Mesenchymal stem cell (in vitro differentiated cells and primary cell): ENCODE measurements around the gene MBOAT7.

Experiments used
- DNase-seq: peaks from one replicate; pipeline ENCODE4 v3.0.0-alpha.2; 2013
- H2AFZ ChIP-seq: one replicate; pipeline ENCODE4 v1.6.1; 2013; ENCODE audit warnings: low read depth, mild to moderate bottlenecking, control low read depth, inconsistent platforms, low read length, moderate library complexity
- H2AK5ac ChIP-seq: 2 replicates; pipeline ENCODE4 v1.6.1; 2013; ENCODE audit warnings: low read length, moderate library complexity, mild to moderate bottlenecking, inconsistent platforms; ENCODE audit not compliant: severe bottlenecking
- H2BK120ac ChIP-seq: one replicate; pipeline ENCODE4 v1.6.1; 2013; ENCODE audit warnings: low read depth, mild to moderate bottlenecking, inconsistent platforms, low read length, moderate library complexity
- H2BK12ac ChIP-seq, 2 experiments: one replicate each; pipeline ENCODE4 v1.6.1; 2013; ENCODE audit warnings: inconsistent platforms in 2 of 2, low read length in 2 of 2, mild to moderate bottlenecking in 2 of 2, moderate library complexity in 2 of 2, control low read depth in 1 of 2
- H2BK15ac ChIP-seq: one replicate; pipeline ENCODE4 v1.6.1; 2013; ENCODE audit warnings: mild to moderate bottlenecking, low read depth, inconsistent platforms; ENCODE audit not compliant: poor library complexity, severe bottlenecking
- H2BK5ac ChIP-seq: 2 replicates; pipeline ENCODE4 v1.6.1; 2013; ENCODE audit warnings: low read depth, mild to moderate bottlenecking, low read length, control low read depth, inconsistent platforms; ENCODE audit not compliant: poor library complexity, severe bottlenecking
- H3K14ac ChIP-seq, 2 experiments: one replicate each; pipeline ENCODE4 v1.6.1; 2013; ENCODE audit warnings: inconsistent platforms in 2 of 2, low read length in 2 of 2, control low read depth in 1 of 2, mild to moderate bottlenecking in 1 of 2, moderate library complexity in 1 of 2
- H3K18ac ChIP-seq, 2 experiments: one replicate each; pipeline ENCODE4 v1.6.1; 2013; ENCODE audit warnings: inconsistent platforms in 2 of 2, low read length in 2 of 2, control low read depth in 1 of 2, low read depth in 1 of 2, mild to moderate bottlenecking in 1 of 2
- H3K23ac ChIP-seq, 2 experiments: one replicate each; pipeline ENCODE4 v1.6.1; 2013; ENCODE audit warnings: inconsistent platforms in 2 of 2, low read length in 2 of 2, mild to moderate bottlenecking in 2 of 2, moderate library complexity in 2 of 2, control low read depth in 1 of 2
- H3K27ac ChIP-seq: 2 replicates; pipeline ENCODE4 v1.5.1; 2013; ENCODE audit warnings: mild to moderate bottlenecking, moderate library complexity, low read length, control low read depth, inconsistent platforms; ENCODE audit not compliant: poor library complexity, severe bottlenecking
- H3K27me3 ChIP-seq, 2 experiments: 2 replicates each; pipeline versions ENCODE4 v1.6.1 to v1.7.0; 2013; ENCODE audit warnings: low read length in 2 of 2, mild to moderate bottlenecking in 2 of 2, moderate library complexity in 2 of 2, control low read depth in 1 of 2, inconsistent platforms in 1 of 2; ENCODE audit not compliant: control insufficient read depth in 1 of 2, insufficient read depth in 1 of 2
- H3K36me3 ChIP-seq, 2 experiments: 2 replicates each; pipeline versions ENCODE4 v1.6.1 to v1.7.0; 2013; ENCODE audit warnings: low read length in 2 of 2, control low read depth in 1 of 2, inconsistent platforms in 1 of 2, low read depth in 1 of 2, mild to moderate bottlenecking in 1 of 2; ENCODE audit not compliant: insufficient read depth in 2 of 2, control insufficient read depth in 1 of 2
- H3K4ac ChIP-seq, 2 experiments: one replicate each; pipeline ENCODE4 v1.6.1; 2013; ENCODE audit warnings: inconsistent platforms in 2 of 2, low read length in 2 of 2, mild to moderate bottlenecking in 2 of 2, moderate library complexity in 2 of 2, control low read depth in 1 of 2, low read depth in 1 of 2
- H3K4me1 ChIP-seq: 2 replicates; pipeline ENCODE4 v1.6.1; 2013; ENCODE audit warnings: low read depth, low read length, control low read depth; ENCODE audit not compliant: control insufficient read depth, insufficient read depth
- H3K4me2 ChIP-seq: 2 replicates; pipeline ENCODE4 v1.6.1; 2013; ENCODE audit warnings: low read length, mild to moderate bottlenecking, inconsistent platforms; ENCODE audit not compliant: poor library complexity, severe bottlenecking
- H3K4me3 ChIP-seq, 2 experiments: 2 replicates each; pipeline versions ENCODE4 v1.5.1 to v1.7.0; 2013; ENCODE audit warnings: low read length in 2 of 2, mild to moderate bottlenecking in 2 of 2, control low read depth in 1 of 2, low read depth in 1 of 2; ENCODE audit not compliant: insufficient read depth in 1 of 2
- H3K79me1 ChIP-seq: replicated peaks from 2 replicates; pipeline ENCODE4 v1.6.1; 2013; ENCODE audit warnings: mild to moderate bottlenecking, control low read depth, low read length, inconsistent platforms; ENCODE audit not compliant: poor library complexity, severe bottlenecking
- H3K9ac ChIP-seq: 2 replicates; pipeline ENCODE4 v1.7.0; 2013; ENCODE audit warnings: mild to moderate bottlenecking, low read length, moderate library complexity
- H3K9me3 ChIP-seq: 2 replicates; pipeline ENCODE4 v1.7.0; 2013; ENCODE audit warnings: mild to moderate bottlenecking, low read length; ENCODE audit not compliant: control insufficient read depth
- H4K8ac ChIP-seq: one replicate; pipeline ENCODE4 v1.6.1; 2013; ENCODE audit warnings: inconsistent platforms, mild to moderate bottlenecking, low read length, moderate library complexity
- H4K91ac ChIP-seq: one replicate; pipeline ENCODE4 v1.6.1; 2013; ENCODE audit warnings: mild to moderate bottlenecking, low read length, inconsistent platforms
- WGBS: methylation state at CpG from one replicate; pipeline ENCODE4 v1.1.7; 2013; ENCODE audit warnings: mixed read lengths; 5-methylcytosine and 5-hydroxymethylcytosine counted together

MBOAT7 gene

DNA sequence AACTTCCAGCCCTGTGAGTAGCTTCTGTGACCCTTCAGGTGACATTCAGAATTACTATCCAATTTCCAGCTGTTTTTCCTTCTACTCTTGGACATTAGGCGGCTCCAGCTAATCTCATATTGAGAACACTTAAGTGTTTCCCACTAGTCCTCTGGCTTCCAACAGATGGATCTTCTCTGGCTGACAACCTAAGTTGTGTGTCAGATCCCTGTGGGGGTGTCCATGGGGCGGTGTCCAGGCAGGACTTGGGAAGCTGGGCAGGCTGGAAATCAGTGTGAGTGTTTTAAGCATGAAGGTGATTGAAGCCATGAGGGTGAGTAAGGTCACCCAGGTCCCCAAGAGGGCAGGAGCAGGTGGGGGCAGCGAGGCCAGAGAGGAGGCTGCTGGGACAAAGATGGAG, 41.7 kb downstream of the MBOAT7 start:
- no peak overlapping the region for H3K4ac ChIP-seq
- H3K4me2 ChIP-seq = no peak overlapping the region
- no peak overlapping the region for H2AK5ac ChIP-seq
- no peak overlapping the region for H2BK120ac ChIP-seq
- H3K27ac ChIP-seq = no peak overlapping the region
- H3K9ac ChIP-seq = peak overlapping the region; percentile 36
- no peak overlapping the region for H3K4me3 ChIP-seq
- peaks cover 6% of the 10 kb centered on the region for H3K4me1 ChIP-seq
- no peak overlapping the region for H3K18ac ChIP-seq
- H3K79me1 ChIP-seq = peaks cover 62% of the 10 kb centered on the region
- H4K91ac ChIP-seq = no peak overlapping the region
- H2BK12ac ChIP-seq = no peak overlapping the region
- H3K23ac ChIP-seq = no peak overlapping the region
- H3K27me3 ChIP-seq = no peaks in the 10 kb centered on the region
- peak; percentile 53 for DNase-seq
- H3K36me3 ChIP-seq = peaks cover 93 to 98% of the 10 kb centered on the region in 2 experiments
- H4K8ac ChIP-seq = no peak overlapping the region
- H2BK15ac ChIP-seq = no peak overlapping the region
- 73% methylated on average over 2 of the region's 3 CpGs for WGBS
- H3K14ac ChIP-seq = no peak overlapping the region
- no peak overlapping the region for H2BK5ac ChIP-seq
- no peaks in the 10 kb centered on the region for H3K9me3 ChIP-seq
- H2AFZ ChIP-seq = no peak overlapping the region

DNA sequence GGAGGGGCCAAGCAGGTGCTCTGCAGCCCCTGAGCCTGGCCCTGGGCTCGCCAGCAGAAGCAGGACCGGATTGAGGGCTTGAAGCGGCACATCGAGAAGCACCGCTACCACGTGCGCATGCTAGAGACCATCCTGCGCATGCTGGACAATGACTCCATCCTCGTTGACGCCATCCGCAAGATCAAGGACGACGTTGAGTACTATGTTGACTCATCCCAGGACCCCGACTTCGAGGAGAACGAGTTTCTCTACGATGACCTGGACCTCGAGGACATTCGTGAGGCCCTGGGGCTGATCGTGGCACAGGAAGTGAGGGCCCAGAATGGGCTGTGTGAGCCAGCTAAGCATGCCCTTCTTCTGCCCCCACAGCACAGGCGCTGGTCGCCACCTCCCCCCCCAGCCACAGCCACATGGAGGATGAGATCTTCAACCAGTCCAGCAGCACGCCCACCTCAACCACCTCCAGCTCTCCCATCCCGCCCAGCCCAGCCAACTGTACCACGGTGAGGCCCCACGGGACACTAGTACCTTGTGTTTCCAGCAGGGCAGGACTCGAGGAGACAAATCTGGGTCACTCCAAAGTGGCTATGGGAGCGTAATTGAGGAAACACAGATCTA, 43.7 kb downstream of the MBOAT7 start:
- 97% methylated on average over 28 of the region's 28 CpGs for WGBS

DNA sequence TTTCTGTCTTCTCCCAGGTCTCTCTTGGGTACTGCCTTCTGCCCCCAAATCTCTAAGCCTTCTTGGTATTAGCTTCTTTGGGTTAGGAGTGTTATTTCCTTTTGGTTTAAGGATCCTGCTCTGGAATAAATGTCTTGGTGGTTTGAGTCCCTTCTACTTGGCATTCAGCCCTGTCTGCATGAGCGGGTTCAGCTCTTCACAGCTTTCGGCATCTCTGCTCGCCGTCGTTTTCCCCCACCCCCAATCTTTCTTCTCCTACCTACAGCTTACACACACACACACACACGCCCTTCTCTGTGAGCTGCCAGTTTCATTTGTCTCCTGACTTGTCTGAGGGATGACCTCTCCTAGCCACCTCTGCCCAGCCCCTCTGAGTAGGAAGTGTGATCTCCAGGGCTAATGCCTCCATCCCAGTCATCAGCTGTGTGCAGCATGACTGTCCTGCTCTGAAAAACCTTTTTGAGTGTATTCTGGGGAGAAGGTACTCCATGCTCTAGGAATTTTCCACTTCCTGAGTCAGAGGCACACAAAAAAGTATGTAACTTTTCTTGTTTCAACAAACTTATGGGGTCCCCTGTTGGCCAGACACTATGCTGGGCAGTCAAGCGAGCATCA, 47.1 kb downstream of the MBOAT7 start:
- no peak overlapping the region for H2AFZ ChIP-seq
- H3K18ac ChIP-seq = no peak overlapping the region
- H3K4ac ChIP-seq = no peak overlapping the region
- H3K4me1 ChIP-seq = peaks cover 35% of the 10 kb centered on the region
- H2AK5ac ChIP-seq = no peak overlapping the region
- H4K91ac ChIP-seq = no peak overlapping the region
- H2BK15ac ChIP-seq = no peak overlapping the region
- H2BK120ac ChIP-seq = no peak overlapping the region
- no peak overlapping the region for H2BK5ac ChIP-seq
- H2BK12ac ChIP-seq = no peak overlapping the region
- no peak overlapping the region for H3K23ac ChIP-seq
- no peak overlapping the region for H3K4me3 ChIP-seq
- H3K79me1 ChIP-seq = peaks cover 36% of the 10 kb centered on the region
- no peaks in the 10 kb centered on the region for H3K27me3 ChIP-seq
- H3K27ac ChIP-seq = peak overlapping the region; percentile 35
- 89% methylated on average over 7 of the region's 7 CpGs for whole genome bisulfite sequencing
- peak overlapping the region; percentile 65 for H3K9ac ChIP-seq
- peak overlapping the region; percentile 4 for H3K4me2 ChIP-seq
- no peak overlapping the region for H3K14ac ChIP-seq
- no peak overlapping the region for H4K8ac ChIP-seq
- no peaks in the 10 kb centered on the region for H3K9me3 ChIP-seq
- H3K36me3 ChIP-seq = peaks cover 69% of the 10 kb centered on the region in 2 experiments
- no peak for DNase-seq

More for the DNA sequence above, 43.7 kb downstream of the MBOAT7 start:
- Histone ChIP-seq H2BK120ac (no peak overlapping the region), H2AFZ (no peak overlapping the region), H3K9me3 (no peaks in the 10 kb centered on the region), H2AK5ac (no peak overlapping the region), H3K23ac (no peak overlapping the region), H2BK12ac (no peak overlapping the region), H3K9ac (no peak overlapping the region), H3K79me1 (peaks cover 51% of the 10 kb centered on the region), H3K4me2 (no peak overlapping the region), H3K4ac (no peak overlapping the region), H3K36me3 (peaks cover 83 to 87% of the 10 kb centered on the region in 2 experiments), H3K4me3 (no peak overlapping the region), H3K4me1 (peaks cover 18% of the 10 kb centered on the region), H2BK15ac (no peak overlapping the region), H3K27ac (no peak overlapping the region), H3K14ac (no peak overlapping the region), H2BK5ac (no peak overlapping the region), H4K91ac (no peak overlapping the region), H3K18ac (no peak overlapping the region), H3K27me3 (no peaks in the 10 kb centered on the region), H4K8ac (no peak overlapping the region)
- DNase-seq = no peak

DNA sequence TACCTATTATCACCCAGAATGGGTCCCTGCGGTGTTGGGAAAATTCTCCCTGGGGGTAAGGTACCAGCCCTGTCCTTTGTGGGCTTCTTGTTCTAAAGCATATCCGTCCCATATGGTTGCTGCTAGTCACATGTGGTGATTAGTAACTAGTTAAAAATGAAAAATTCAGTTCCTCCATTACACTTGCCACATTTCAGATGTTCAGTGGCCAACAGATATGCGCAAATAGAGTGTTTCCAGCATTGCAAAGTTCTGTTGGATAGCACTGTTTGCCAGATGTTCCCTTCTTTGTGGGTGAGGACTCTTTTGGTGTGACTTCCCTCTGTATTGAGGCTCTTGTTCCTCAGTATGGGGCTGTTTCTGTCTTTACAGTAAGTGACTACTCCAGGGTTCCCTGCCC, 48.0 kb downstream of the MBOAT7 start:
- no peak overlapping the region for H2BK120ac ChIP-seq
- no peaks in the 10 kb centered on the region for H3K9me3 ChIP-seq
- H3K18ac ChIP-seq = no peak overlapping the region
- H2BK12ac ChIP-seq = no peak overlapping the region
- H3K9ac ChIP-seq = peak overlapping the region; percentile 44
- no peak overlapping the region for H2AK5ac ChIP-seq
- no peak overlapping the region for H3K27ac ChIP-seq
- H2BK15ac ChIP-seq = no peak overlapping the region
- no peak overlapping the region for H4K91ac ChIP-seq
- no peak overlapping the region for H3K14ac ChIP-seq
- peak overlapping the region in 1 of 2 experiments; percentile 4 for H3K4me3 ChIP-seq
- no peak for DNase-seq
- peaks cover 27% of the 10 kb centered on the region for H3K79me1 ChIP-seq
- no peak overlapping the region for H4K8ac ChIP-seq
- no peak overlapping the region for H3K4ac ChIP-seq
- no peak overlapping the region for H2AFZ ChIP-seq
- H3K36me3 ChIP-seq = peaks cover 60% of the 10 kb centered on the region in 2 experiments
- H3K27me3 ChIP-seq = no peaks in the 10 kb centered on the region
- no peak overlapping the region for H3K4me2 ChIP-seq
- no peak overlapping the region for H2BK5ac ChIP-seq
- no peak overlapping the region for H3K23ac ChIP-seq
- WGBS = 98% methylated on average over 3 of the region's 3 CpGs
- peaks cover 32% of the 10 kb centered on the region for H3K4me1 ChIP-seq
